ENCODE results near the gene DNALI1.
"Not testable (repeated sequence)": the region's sequence is repeated elsewhere in the genome, so short reads cannot be mapped to it uniquely, and the experiment has no call there.

DNALI1 gene

DNA sequence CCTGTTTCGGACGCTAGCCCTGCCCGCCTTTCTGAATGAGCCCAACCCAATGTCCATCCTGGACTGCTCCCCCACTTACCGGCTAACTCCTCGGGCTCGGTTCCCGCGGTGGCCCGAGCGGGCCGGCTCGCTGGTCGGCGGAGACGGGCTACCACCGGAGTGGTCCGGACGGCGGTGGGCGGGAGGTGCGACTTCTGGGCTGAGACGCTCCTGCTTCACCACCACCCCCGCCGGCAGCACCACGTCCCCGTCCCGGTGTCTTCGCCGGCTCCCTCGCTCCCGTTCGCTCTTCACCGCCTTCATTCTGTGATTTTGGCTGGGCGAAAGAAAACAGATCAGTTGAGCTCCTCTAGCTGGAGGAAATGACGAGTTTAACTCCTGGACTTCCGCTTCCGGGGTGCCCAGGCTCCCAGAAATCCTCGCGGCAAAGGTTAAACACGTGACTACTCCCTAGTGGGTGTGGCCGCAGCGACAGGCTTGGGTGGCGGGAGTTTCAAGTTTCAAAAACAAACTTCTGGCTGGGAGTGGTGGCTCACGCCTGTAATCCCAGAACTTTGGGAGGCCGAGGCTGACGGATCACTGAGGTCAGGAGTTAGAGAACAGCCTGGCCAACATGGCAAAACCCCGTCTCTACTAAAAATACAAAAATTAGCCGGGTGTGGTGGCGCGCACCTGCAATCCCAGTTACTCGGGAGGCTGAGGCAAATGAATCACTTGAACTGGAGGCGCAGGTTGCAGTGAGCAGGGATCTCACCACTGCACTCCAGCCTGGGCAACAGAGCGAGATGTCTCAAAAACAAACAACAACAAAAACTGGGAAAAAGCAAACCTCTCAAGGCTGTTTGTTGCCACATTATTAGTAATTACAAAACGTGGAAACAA, 2.6 kb upstream of the DNALI1 start, which contains the start of gene SNIP1:
TSS of gene SNIP1 (minus strand) at position 367 of the 882 bp plus-strand sequence. CDS start at position 303, 64 bp downstream.
- peak; percentile 86 for DNase-seq (ENCODE audit: low read depth in 2 of 2, low spot score in 1 of 2)

DNA sequence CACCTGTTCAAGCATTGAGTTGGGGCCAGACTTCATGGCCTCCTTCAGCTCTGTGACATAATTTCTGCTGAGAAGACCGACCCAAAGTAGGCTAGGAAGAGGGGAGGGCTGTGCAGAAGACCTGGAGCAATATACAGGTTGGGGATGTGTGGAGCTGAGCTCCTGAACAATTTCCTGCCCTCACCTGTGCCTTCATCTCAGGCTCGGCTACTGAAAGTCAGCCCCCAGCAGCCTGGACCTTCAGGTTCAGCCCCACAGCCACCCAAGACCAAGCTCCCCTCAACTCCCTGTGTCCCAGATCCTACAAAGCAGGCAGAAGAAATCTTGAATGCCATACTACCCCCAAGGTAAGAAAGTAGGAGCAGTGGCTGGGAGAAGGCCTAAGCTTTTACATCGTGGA, 662 bp downstream of the DNALI1 start:
- DNase-seq (ENCODE audit: low read depth in 2 of 2, low spot score in 1 of 2) = no peak

DNA sequence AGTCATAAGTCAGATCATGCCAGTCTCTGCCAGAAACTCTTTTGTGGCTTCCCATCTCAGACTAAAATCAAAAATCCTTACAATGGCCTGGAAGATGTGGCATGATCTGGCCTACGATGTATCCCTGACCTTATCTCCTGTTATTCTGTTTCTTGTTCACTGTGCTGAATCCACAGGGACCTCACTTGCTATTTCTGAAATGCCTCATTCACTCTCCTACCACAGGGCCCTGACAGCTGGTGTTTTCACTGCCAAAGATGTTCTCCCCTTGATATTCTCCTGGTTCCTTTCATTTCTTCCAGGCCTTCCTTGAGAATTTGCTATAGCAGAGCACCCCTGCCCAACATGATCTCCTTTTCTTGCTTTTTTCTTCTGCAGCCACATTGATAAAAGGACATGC, 1.7 kb downstream of the DNALI1 start:
- no peak for DNase-seq (ENCODE audit: low read depth in 2 of 2, low spot score in 1 of 2)

DNA sequence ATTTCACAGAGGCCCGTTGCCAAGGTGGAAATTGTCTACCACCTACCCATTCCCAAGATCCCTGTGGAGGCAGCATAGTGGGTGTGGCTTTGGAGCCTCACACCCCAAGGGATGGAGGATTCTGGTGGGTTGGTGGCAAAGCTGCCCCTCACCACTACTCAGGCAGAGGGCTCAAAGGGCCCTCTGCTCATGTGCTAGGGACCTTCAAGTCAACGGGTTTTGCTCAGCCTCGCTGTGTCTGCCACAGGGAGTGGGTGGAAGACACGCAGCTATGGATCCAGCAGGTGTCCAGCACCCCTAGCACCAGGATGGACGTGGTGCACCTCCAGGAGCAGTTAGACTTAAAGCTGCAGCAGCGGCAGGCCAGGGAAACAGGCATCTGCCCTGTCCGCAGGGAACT, 2.3 kb downstream of the DNALI1 start:
- DNase-seq (ENCODE audit: low read depth in 2 of 2, low spot score in 1 of 2) = no peak

DNA sequence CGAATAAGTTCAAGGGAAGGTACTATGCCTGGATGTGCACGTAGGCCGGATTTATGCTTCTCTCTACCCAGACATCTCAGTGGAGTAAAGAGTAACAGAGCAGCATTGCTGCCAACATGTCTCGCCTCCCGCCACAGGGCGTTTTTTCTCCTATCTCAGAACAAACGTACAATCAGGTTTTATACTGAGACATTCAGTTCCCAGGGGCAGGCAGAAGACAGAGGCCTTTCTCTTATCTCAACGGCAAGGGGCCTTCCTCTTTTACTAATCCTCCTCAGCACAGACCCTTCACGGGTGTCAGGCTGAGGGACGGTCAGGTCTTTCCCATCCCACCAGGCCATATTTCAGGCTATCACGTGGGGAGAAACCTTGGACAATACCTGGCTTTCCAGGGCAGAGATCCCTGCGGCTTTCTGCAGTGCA, 3.2 kb downstream of the DNALI1 start:
- not testable (repeated sequence) for DNase-seq (ENCODE audit: low read depth in 2 of 2, low spot score in 1 of 2)

DNA sequence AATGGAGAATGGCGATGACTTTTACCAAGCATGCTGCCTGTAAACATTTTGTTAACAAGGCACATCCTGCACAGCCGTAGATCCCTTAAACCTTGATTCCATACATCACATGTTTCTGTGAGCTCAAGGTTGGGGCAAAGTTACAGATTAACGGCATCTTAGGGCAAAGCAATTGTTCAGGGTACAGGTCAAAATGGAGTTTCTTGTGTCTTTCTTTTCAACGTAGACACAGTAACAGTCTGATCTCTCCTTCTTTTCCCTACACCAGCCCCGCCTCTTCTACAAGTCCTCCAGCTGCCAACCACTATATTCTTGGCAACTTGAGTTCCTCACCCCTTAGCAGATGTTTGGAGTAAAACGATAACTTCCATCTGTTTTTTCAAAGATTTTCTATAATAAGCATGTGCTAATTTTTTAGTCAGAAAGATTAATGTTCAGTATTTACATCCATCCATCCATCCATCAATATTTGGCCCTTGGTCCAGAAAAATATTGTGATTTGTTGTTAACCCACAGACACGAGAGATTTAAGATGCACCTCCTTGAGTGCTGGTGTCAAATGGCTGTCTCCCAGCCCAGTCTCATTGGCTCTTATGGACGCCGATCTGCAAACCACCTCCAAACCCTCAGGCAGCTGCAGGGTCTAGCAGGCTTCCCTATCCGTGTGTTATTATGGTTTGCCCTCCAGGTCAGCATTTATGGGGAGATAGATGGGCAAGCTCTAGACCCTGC, 3.8 kb downstream of the DNALI1 start:
- no peak for DNase-seq (ENCODE audit: low read depth in 2 of 2, low spot score in 1 of 2)

DNA sequence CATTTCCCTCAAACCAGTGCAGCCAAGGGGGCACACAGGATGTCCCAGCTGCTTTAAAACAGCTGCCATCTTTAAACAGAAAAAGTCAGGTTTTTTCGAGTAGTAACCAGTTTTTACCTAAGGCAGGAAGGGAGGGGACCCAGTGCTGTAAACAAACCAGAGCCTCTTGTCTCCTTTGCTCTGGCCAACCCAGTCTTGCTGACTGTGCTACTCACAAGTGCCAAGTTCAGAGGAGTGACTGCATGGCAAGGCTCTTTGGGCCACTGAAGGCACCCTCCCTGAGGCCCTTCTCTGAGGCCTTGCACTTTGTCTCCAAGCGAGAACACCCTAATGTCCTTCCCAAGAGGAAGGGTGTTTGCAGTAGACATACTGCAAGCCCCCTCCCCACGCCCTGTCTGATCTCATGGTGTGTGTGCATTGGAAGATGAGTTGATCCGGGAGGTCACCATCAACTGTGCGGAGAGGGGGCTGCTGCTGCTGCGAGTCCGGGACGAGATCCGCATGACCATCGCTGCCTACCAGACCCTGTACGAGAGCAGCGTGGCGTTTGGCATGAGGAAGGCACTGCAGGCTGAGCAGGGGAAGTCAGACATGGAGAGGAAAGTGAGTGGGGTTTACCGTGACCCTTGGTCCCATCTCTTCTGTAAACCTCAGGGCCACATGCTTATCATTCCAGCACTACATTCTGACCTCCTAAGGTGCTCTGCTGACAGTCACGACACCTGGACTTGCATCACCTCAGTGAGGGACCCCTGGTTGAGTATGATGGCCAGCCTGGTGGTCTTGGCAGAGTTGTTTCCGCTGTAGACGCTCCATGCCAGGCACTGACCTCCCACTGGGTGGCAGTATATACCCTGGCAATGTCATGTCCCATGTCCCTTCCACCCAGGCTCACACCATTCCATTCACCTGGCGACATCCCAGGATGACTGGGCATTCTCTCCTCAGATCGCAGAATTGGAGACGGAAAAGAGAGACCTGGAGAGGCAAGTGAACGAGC, 4.7 kb downstream of the DNALI1 start:
- no peak for DNase-seq (ENCODE audit: low read depth in 2 of 2, low spot score in 1 of 2)

DNA sequence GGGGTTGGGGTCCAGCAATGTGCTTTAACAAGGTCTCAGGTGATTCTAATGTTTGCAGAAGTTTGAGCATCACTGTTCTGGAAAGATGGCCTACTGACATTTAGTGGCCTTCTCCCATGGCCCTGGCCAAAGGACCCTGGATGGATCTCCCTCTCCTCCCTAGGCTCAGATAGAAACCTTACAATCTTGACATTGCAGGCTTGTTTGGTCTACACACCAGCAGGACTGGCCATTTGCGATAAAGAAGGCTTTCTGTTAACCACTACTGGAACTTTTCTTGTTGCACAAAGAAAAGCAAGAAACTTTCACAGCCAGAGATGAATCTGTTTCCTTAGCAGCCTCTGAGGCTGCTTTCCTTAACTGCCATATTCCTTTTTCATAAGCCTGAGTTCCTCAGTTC, 6.2 kb downstream of the DNALI1 start:
- no peak for DNase-seq (ENCODE audit: low read depth in 2 of 2, low spot score in 1 of 2)

DNA sequence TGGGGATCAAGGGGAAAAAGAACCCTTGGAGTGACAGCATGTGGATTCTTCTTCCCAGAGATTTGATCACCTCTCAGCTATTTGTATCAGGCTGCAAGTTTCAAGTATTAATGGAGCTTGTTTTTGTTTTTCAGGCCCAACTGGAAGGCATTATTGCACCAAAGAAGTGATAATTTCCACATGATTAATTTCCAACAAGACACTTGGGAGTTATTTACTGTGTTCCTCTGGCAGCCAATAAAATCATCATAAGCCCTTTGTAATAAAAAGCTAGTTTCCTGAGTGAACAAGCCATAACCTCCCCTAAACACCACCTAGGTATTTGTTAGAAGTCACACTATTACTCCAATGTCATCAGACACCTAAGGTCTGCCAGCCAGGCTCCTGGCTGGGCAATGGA, 8.2 kb downstream of the DNALI1 start:
- DNase-seq (ENCODE audit: low read depth in 2 of 2, low spot score in 1 of 2) = no peak

DNA sequence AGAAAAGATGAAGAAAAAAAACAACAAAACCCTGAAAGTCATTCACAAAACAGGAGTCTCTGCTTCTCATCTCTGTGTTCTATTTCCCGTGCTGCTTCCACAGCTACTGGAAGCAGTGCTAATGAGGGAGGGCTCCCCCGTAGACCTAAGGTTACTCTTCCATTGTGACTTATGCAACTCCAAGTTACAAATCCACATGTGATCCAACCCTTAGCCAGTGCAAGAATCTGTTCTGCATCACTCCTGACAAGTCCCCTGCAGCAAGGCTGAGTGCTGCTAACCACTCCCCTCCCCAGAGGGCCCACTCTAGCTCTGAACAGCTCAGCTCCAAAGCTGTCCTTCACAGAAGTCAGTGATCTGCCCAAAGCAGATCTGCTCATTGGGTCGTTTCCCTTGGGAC, 10.3 kb downstream of the DNALI1 start:
- DNase-seq (ENCODE audit: low read depth in 2 of 2, low spot score in 1 of 2) = no peak

DNA sequence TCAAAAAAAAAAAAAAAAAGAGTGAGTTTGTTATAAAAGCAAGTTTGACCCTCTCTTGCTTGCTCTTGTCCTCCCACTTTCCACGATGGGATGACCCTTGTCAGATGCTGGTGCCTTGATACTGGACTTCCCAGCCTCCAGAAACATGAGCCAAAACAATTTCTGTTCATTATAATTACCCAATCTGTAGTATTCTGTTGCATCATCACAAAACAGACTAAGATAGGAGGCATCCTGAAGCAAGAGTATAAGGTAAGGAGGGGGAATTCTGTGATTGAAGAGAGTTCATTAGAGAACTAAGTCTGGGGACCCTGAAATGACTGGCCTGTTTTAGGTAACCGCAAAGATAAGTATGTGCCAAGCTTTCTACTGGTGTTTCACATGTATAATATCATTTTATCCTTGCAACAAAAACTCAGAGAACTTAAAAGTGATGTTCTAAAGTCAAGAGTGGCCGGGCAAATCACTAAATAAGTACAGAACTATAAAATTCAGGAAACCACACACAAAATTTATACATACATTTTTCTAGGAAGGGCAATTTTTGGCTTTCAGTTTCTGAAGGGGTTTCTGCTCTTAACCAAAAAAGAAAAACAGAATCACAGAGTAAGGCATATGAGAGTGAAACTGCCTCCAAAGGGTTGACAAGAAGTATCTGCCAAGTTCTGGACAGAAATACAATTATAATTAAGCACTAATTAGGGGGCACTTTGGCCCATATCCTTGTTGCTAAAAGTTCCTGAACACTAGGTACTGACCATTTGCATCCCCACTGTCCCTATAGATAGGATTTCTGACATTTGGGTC, 14.0 kb downstream of the DNALI1 start:
- DNase-seq (ENCODE audit: low read depth in 2 of 2, low spot score in 1 of 2) = no peak

DNA sequence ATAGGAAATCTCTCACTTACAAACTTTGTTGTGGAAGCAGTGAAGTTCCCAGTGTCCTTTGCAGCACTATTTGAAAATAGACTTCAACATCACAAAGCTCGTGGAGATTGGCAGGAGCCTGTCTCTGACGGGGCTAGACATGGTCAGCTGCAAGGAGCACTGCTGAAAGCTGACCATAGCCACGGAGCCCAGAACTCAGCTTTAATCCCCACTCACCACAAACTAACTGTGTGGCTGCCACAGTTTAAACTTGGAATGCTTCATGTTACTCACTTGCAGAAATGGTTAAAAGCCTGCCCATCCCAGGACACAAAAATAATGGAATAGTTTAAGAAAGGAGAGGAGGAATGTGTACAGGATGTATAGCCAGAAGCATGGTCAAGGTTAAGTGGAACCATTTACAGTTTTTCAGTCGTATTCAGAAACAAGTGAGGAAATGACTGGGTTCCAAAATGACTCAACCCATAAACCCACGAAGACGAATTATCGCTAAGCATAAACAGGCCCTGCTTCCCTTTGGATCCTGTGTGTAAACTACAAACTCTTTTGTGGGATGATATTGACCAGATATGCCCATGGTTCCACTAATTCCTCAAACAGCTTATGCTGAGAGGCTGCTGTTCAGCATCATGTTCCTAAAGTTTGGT, 18.2 kb downstream of the DNALI1 start:
- no peak for DNase-seq (ENCODE audit: low read depth in 2 of 2, low spot score in 1 of 2)

DNA sequence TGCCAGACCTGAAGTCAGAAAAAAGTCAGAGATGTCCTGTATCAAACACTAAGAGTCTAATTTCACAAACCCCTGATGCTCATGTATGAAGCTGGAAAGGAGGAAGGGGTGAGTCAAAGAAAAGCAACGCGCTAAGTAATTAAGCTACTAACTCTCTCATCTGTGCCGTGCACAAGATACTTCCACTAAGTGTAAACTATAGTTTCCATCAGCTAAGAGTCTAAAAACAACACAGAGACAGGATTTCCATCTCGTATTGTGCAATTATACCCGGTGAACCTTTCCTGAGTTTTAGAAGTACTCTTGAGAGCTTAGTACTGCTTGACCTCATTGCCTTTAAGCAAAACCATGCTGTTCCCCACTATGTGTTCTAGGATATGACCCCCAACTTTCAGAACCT, 19.0 kb downstream of the DNALI1 start:
- no peak for DNase-seq (ENCODE audit: low read depth in 2 of 2, low spot score in 1 of 2)

DNA sequence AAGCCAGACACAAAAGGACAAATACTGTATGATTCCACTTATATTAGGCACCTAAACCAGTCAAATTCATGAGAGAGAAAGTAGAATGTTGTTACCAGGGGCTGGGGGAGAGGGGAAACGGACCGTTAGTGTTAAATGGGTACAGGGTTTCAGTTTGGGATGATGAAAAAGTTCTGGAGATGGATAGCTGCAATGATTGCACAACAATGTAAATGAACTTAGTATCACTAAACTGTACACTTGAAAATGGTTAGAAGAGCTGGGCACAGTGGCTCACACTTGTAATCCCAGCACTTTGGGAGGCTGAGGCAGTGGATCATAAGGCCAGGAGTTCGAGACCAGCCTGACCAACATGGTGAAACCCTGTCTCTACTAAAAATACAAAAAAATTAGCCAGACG, 27.8 kb downstream of the DNALI1 start:
- DNase-seq (ENCODE audit: low read depth in 2 of 2, low spot score in 1 of 2) = not testable (repeated sequence)

DNA sequence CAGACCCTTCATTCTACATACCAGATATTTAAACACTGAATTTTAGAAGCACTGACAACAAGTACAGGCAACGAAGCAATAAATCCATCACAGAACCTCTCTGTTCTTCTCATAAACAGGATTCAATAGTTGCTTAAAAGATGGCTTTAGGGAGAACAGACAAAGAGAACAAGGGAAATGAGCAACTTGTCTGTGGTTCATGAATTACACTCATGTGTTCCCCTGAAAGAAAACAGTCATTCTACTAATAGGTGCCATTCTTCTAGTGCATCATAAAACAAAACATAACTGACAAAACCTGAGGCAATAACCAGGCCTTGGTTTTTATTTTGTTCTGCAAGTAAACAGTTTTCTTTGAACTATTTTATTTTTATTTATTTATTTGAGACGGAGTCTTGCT, 32.2 kb downstream of the DNALI1 start:
- no peak for DNase-seq (ENCODE audit: low read depth in 2 of 2, low spot score in 1 of 2)

DNA sequence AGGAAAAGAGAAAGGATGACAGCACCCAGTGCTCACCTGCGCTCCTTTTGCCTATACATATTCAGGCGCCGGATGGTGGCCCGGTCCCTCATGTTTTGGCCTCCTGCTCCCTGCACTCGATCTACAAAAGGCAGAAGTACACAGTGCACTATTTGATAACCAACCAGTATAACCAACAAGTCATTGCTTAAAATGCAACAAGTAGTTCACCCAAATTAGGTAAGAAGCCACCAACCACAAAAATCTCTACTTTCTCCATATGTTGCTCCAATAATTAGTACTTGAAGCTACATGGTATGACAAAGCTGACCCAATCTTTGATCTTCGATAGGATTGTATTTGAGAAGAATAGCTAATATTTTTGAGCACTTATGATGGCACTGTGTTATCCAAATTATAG, 37.0 kb downstream of the DNALI1 start:
- DNase-seq (ENCODE audit: low read depth in 2 of 2, low spot score in 1 of 2) = no peak

DNA sequence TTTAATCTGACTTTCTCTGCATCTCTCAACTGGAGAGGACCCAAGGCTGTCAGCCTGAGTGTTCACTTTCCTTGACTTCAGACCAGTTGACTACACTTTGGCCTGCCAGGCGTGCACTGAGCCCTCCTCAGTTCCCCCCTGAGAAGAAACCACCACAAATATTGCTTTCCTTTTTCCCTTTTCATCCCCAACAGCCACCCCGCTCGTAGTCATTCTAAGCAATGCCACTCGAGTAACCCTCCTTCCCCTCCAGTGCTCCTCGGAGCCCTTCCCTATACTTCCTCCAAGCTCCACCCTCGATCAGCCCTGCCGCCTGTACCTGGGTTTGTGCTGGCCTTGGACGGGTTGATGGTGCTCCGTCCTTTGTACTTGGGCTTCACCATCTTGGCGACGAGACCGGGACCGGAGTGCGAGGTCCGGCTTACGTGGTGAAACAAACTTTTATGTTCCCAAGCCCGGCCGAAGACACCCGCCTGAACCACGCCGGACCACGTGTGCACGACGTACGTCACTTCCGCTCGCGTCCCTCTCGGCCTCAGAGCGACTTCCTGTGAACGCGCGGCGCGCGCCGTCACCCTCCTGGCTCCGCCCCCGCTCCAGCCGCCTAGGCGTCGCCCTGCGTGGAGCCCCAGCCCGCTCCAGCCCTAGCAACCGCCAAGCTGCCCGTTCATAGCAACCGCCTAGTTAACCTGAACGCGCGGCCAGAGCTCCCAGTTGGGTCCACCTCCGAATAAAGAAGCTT, 38.9 kb downstream of the DNALI1 start, which contains the start of gene GNL2:
TSS of gene GNL2 (minus strand) at position 498 of the 742 bp plus-strand sequence. CDS start at position 383, 115 bp downstream.
- peak; percentile 83 to 93 for DNase-seq (ENCODE audit: low read depth in 2 of 2, low spot score in 1 of 2)

DNA sequence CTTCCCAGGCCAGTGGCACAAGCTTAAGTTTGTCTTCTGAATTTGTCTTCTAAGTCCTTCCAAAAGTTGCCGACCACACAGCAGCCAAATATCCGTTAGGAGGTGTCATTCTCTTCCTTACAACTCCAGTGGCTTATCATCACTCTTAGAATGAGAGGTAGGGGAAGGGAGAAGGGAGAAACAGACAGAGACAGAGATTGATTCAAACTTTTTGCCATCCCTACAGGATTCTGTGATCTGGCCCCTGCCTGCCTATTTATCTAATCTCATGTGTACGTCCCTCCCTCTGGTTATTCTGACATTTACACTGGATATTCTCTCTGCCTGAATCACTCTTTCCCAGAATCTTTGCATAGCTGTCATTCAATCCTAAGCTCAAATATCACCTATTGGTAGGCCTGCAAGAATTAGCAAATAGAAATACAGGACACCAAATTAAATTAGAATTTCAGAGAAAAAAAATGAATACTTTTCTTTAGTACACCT, 39.5 kb downstream of the DNALI1 start:
- no peak for DNase-seq (ENCODE audit: low read depth in 2 of 2, low spot score in 1 of 2)

DNA sequence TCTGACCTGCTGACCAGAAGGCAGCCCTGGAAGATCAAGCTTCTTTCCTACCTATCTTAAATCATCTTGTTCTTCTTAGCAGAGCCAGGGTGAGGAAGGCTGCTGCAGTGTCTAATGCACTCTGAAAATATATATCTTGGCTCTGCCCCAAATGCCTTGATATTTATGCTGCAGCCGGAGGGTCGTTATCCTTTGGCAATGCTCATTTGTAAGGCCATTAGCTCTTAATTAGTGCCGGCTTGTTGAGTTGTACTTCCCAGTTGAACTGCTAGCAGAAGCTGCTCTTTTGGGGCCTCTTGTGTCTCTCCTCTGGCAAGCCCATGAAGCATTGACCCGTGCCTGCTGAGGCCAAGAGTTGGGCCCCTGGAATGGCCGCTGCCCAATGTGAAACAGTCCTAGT, 43.2 kb downstream of the DNALI1 start:
- no peak for DNase-seq (ENCODE audit: low read depth in 2 of 2, low spot score in 1 of 2)
